Mucosa of gallbladder (tissue), 1 donor: ENCODE results near the gene SLC22A17. TPM values are rescaled to one million over a fixed set of nuclear protein-coding genes. Genes with fewer than 3 reads are reported as not detected.

Experiments
- DNase-seq: peaks from one replicate; pipeline ENCODE4 v3.0.0-alpha.2; 2020; ENCODE audit warnings: low spot score
- total RNA-seq: library from RNA; stranded (reverse); gene quantifications from one replicate; pipeline ENCODE4 v1.2.1, GENCODE V29; 2021
- donor health status: DM: no; HTN: no; CAD: no.

SLC22A17 gene
- total RNA-seq, 1 donor from 2014 or later = 64.3 TPM

DNA sequence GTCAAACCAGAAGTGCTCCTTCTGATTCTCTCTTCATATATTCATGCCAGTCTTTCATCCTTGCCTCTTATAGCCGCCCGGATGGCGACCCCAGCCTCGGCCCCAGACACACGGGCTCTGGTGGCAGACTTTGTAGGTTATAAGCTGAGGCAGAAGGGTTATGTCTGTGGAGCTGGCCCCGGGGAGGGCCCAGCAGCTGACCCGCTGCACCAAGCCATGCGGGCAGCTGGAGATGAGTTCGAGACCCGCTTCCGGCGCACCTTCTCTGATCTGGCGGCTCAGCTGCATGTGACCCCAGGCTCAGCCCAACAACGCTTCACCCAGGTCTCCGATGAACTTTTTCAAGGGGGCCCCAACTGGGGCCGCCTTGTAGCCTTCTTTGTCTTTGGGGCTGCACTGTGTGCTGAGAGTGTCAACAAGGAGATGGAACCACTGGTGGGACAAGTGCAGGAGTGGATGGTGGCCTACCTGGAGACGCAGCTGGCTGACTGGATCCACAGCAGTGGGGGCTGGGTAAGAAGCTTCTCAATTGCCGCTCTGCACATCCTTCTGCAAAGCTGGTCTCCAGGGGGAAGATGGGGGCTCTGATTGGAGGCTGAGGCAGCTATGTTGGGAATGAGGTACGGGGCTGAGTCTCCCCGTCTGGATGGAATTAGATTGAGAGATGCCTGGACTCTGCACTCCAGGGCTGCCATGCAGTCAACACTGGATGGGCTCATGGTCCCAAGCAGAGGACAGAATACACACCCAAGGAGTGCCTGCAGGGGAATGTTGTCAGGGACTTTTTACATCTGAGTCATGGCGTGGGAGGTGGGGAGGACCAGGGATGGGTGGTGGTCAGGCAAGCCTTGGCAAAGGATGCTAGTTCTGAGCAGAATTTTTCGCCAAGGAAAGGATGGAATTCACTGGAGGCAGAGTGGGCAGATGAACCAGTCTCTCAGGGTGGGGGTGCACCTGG lies 44.7 kb downstream of the SLC22A17 start:
- no peak for DNase-seq

GRCh38 chr14:23307146-23307530 lies 45.5 kb downstream of the SLC22A17 start:
- no peak for DNase-seq

GRCh38 chr14:23306412-23307145 lies 46.1 kb downstream of the SLC22A17 start, which contains the start of gene BCL2L2:
Gene BCL2L2, plus strand, starts transcription at chr14:23306833. Its CDS starts 935 bp downstream, at chr14:23307768.
- peak; percentile 92 for DNase-seq

DNA sequence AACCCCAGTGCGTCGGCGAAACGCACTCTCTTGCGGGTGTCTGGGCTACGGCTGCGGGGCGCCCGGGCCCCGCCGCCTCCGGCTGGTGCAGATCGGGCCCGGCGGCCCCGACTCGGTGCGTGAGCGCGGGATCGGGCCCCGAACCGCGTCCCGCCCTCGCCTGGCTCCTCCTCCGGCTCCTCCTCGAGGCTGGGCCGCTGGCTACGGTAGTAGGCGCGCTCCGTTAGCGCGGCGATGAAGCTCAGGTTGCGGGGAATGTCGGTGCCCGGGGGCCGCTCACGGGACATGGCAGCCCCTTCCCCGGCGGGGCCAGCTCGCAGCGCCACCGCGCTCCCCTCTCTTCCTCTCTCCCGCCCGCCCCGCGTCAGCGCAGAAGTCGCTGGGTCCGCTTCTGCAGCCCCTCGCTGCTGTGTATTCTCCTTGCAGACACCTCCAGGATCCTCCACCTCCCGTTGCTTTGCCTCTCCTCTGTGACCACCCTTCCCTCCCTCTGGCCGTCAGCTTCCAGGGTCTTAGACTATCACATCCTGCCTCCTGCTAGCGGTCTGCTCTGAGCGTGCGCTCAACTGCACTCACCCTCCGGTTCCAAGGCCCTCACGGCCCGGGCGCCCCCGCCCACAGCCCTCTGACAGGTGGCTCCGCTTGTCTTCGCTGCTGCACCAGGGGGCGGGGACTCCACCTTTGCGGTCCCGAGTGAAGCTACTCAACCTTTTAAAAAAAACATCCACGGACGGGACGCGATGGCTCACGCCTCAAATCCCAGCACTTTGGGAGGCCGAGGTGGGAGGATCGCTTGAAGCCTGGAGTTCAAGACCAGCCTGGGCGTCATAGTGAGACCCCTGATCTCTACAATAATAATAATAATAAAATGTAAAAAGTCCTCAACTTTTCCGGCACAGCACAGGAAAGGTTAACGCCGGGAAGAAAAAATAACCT lies 50.1 kb downstream of the SLC22A17 start, which contains the start of gene PPP1R3E:
PPP1R3E (minus strand) TSS at position 570 of the 936 bp plus-strand sequence; CDS start at position 287, 283 bp downstream.
- DNase-seq = peak; percentile 57

- no peak for DNase-seq
Observed at GRCh38 chr14:23301969-23302289, 50.8 kb downstream of the SLC22A17 start.

DNA sequence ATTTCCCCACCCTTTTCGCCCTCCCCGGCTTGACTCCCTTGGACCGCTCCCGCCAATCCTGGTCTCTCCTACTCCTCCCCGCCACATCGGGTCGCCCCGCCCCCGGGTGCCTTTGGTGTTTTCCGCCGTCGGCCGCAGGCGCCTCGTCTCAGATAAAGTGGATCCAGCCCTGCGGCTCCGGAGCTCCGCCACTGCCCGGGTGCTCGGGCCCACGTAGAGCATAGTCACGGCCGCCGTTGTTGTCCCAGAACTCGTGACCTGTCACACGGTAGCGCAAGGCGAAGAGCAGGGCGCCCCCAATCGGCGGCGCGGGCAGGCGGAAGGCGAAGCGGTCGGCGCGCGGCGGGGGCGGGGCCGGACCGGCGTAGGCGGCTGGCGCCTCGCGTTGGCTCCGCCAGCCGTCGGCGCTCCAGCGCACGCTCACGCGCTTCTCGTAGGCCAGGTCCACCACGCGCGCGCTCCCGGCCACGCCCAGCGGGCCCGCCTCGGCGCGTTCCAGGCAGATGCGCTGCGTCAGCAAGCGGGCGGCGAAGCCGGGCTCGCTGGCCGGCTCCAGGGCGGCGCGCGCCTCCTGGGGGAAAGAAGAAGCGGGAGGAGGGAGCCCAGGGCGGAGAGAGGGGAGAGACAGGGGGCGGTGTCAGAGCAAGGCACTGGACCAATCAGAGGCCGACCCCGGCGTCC lies 51.3 kb downstream of the SLC22A17 start:
- peak; percentile 98 for DNase-seq

GRCh38 chr14:23300687-23301223 lies 51.9 kb downstream of the SLC22A17 start:
- DNase-seq = peak; percentile 36

- no peak for DNase-seq
Observed at GRCh38 chr14:23299986-23300686, 52.6 kb downstream of the SLC22A17 start.

GRCh38 chr14:23299211-23299957 lies 53.3 kb downstream of the SLC22A17 start:
- peak; percentile 37 for DNase-seq

DNA sequence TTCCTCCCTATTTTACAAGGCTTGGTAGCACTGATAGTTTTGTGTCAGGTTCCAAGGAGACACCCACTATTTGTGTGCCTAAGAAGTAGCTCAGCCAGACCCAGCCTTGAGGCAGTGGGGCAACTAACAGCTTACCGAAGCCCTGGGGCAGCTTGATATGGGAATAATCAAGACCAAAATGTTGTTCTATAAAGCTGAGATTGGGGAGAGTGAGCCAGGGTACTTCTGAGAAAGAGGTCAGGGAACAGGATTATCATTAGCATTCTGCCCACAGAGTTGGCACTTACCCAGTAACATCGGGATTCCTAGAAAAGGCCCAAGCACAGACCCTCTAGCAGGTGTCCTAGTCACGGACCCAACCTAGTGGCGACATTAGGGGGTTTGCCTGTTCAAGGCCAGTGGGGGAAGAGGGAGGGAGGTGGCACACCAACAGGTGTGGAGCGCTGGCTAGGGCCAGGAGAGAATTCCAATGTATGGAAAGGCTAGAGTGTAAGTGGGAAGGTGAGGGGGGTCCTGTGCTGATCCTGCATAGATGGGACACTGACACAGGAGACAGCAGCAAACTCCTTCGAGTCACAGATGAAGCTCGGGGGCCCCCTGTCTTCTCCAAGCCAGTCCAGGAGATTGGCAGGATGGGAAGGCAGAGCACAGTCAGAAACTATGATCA lies 54.9 kb downstream of the SLC22A17 start:
- no peak for DNase-seq

GRCh38 chr14:23297096-23297495 lies 55.6 kb downstream of the SLC22A17 start:
- DNase-seq = no peak

Other genes with a start within 250 kb of the SLC22A17 start
- gene CIROP, start 247.9 kb downstream of the SLC22A17 start, total RNA-seq = not detected
- 0.20 TPM for gene CEBPE, start 233.6 kb downstream of the SLC22A17 start, total RNA-seq
- gene SLC7A8, start 169.2 kb downstream of the SLC22A17 start, total RNA-seq = 98.5 TPM
- 0.20 TPM for gene RNF212B, start 115.0 kb downstream of the SLC22A17 start, total RNA-seq
- 26.0 TPM for gene HOMEZ, start 66.8 kb downstream of the SLC22A17 start, total RNA-seq
- 24.4 TPM for gene PPP1R3E, start 50.0 kb downstream of the SLC22A17 start, total RNA-seq
- 54.2 TPM for gene BCL2L2, start 46.1 kb downstream of the SLC22A17 start, total RNA-seq
- gene PABPN1, start 31.4 kb downstream of the SLC22A17 start, total RNA-seq = 186 TPM
- gene EFS, start 12.3 kb upstream of the SLC22A17 start, total RNA-seq = 10.8 TPM
- gene IL25, start 19.9 kb upstream of the SLC22A17 start, total RNA-seq = not detected
- 2.2 TPM for gene CMTM5, start 24.2 kb upstream of the SLC22A17 start, total RNA-seq
- gene MYH6, start 55.4 kb upstream of the SLC22A17 start, total RNA-seq = not detected
- 0.12 TPM for gene MYH7, start 82.8 kb upstream of the SLC22A17 start, total RNA-seq
- gene NGDN, start 116.8 kb upstream of the SLC22A17 start, total RNA-seq = 22.9 TPM
- 12.5 TPM for gene ZFHX2, start 198.9 kb upstream of the SLC22A17 start, total RNA-seq
- 29.1 TPM for gene THTPA, start 203.4 kb upstream of the SLC22A17 start, total RNA-seq
- gene AP1G2, start 214.9 kb upstream of the SLC22A17 start, total RNA-seq = 294 TPM
- gene JPH4, start 225.9 kb upstream of the SLC22A17 start, total RNA-seq = 1.2 TPM